Aorta (tissue), 5 donors: ENCODE data around the gene PCDH9. TPM values are rescaled to one million over a fixed set of nuclear protein-coding genes. Genes with fewer than 3 reads are reported as not detected.

Experiments used
- ATAC-seq: fragments of 200-7000 bp; cut with Tn5 transposase; one replicate; pipeline ENCODE4 v1.9.1; 2022; ENCODE audit warnings: moderate library complexity; ENCODE audit not compliant: low FRiP score
- DNase-seq, 2 donors: peaks; one replicate each; pipeline ENCODE4 v3.0.0-alpha.2; 2020
- H3K27ac ChIP-seq, 2 donors: one replicate each; pipeline ENCODE4 v1.5.1; 2013; ENCODE audit warnings: low read length in 2 of 2, mild to moderate bottlenecking in 2 of 2, moderate library complexity in 2 of 2, control low read depth in 1 of 2, inconsistent platforms in 1 of 2, low read depth in 1 of 2
- H3K27me3 ChIP-seq, 2 donors: one replicate each; pipeline ENCODE4 v1.6.1; 2013; ENCODE audit warnings: control low read depth in 1 of 2, low read length in 1 of 2, mild to moderate bottlenecking in 1 of 2, moderate library complexity in 1 of 2; ENCODE audit not compliant: insufficient read depth in 2 of 2, control insufficient read depth in 1 of 2
- H3K36me3 ChIP-seq, 2 donors: one replicate each; pipeline ENCODE4 v1.6.1; 2013; ENCODE audit warnings: control low read depth in 1 of 2, low read length in 1 of 2, mild to moderate bottlenecking in 1 of 2; ENCODE audit not compliant: insufficient read depth in 2 of 2, control insufficient read depth in 1 of 2
- H3K4me1 ChIP-seq, 2 donors: one replicate each; pipeline ENCODE4 v1.6.1; 2013; ENCODE audit warnings: low read length in 2 of 2, control low read depth in 1 of 2, mild to moderate bottlenecking in 1 of 2, moderate library complexity in 1 of 2; ENCODE audit not compliant: insufficient read depth in 2 of 2, control insufficient read depth in 1 of 2
- H3K4me3 ChIP-seq, 2 donors: one replicate each; pipeline ENCODE4 v1.5.1; 2013; ENCODE audit warnings: low read length in 2 of 2, control low read depth in 1 of 2, mild to moderate bottlenecking in 1 of 2
- H3K9me3 ChIP-seq: one replicate; pipeline ENCODE4 v1.6.1; 2013; ENCODE audit warnings: mild to moderate bottlenecking, low read length; ENCODE audit not compliant: control insufficient read depth
- WGBS, 2 donors: extraction: QIAGEN DNeasy Blood & Tissue Kit; methylation state at CpG; one replicate each; pipeline ENCODE4 v1.1.7; 2013; 5-methylcytosine and 5-hydroxymethylcytosine counted together
- intact Hi-C, 2 donors: fragments of 100-400 bp; cut with DNase I; formaldehyde crosslinking; loops; one replicate each; pipeline versions ENCODE4 v1.14.2 to v1.15.0; 2022
- polyA plus RNA-seq, 2 donors: library from polyadenylated mRNA; stranded (reverse); fragments of 200-250 nt; gene quantifications; one replicate each; pipeline ENCODE4 v1.2.3, GENCODE V29; 2013
- total RNA-seq, 2 donors: library from RNA; stranded (reverse); fragmentation: NEBNext Ultra II Directional; extraction: Animal tissue kit (Norgen Biotek cat#: 25700); gene quantifications; one replicate each; pipeline ENCODE4 v1.2.1, GENCODE V29; 2021
- donor health status: healthy with polysubstance abuse.
- donor health status: Bipolar disorder and iron deficiency.
- donor health status: DM: no; HTN: no; CAD: no.
- donor health status: DM: no; HTN: no; CAD: no.
- donor health status: DM: yes; HTN: yes; CAD: no.

Gene PCDH9
- total and polyA plus RNA-seq, 4 donors, result 0.38 to 6.3 (median 4.2) TPM

DNA sequence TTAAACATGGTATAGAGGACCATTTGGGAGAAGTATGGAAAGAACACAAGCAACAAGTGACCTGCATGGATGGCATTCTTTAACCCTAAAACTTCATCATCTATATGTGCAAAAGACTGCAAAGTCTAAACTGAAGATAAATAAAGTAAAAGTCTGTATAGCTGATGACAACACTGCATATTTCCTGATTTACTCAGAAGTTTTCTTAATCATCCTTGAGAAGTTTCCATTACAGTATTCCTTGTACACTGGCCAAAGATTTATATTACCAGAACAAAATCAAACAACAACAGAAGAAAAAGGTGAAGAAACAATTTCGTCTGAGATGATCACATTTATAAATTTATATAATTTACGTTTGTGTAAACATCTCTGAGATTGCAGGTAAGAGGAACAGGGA lies 805.7 kb downstream of the PCDH9 start:
- WGBS, 2 donors, result 57 to 60% methylated on average over 2 of the region's 2 CpGs
- H3K4me3 ChIP-seq, result no peak overlapping the region
- DNase-seq, result no peak
- H3K27me3 ChIP-seq, result no peaks in the 10 kb centered on the region
- no peak overlapping the region for H3K27ac ChIP-seq
- no peaks in the 10 kb centered on the region for H3K9me3 ChIP-seq
- no peaks in the 10 kb centered on the region for H3K4me1 ChIP-seq
- intact Hi-C loops, result no loop called here
- no peak for ATAC-seq
- H3K36me3 ChIP-seq, result no peaks in the 10 kb centered on the region

DNA sequence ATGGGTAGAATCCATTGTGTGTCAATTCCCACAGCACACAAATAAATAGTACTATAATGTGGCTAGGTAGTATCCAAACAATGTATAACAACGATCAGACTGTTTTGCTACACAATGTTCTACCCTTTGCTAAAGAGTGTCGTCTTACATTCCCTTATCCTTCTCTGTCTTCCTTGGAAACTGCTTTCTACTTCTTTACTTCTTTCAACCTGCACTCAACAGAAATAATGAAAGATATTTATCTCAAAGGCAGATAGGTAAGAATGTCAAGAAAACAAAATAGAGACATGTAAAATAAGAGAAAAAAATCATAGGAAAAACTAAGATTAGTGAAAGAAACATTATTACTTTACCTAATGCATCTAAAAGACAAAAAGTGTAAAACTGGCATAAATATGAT lies 814.7 kb downstream of the PCDH9 start:
- 33 to 48% methylated on average over 2 of the region's 2 CpGs for WGBS, 2 donors
- no peak for ATAC-seq
- Histone ChIP-seq H3K27me3 (no peaks in the 10 kb centered on the region), H3K9me3 (no peaks in the 10 kb centered on the region), H3K4me3 (no peak overlapping the region), H3K4me1 (no peaks in the 10 kb centered on the region), H3K27ac (no peak overlapping the region), H3K36me3 (no peaks in the 10 kb centered on the region)
- intact Hi-C loops, result no loop called here
- DNase-seq, result no peak

DNA sequence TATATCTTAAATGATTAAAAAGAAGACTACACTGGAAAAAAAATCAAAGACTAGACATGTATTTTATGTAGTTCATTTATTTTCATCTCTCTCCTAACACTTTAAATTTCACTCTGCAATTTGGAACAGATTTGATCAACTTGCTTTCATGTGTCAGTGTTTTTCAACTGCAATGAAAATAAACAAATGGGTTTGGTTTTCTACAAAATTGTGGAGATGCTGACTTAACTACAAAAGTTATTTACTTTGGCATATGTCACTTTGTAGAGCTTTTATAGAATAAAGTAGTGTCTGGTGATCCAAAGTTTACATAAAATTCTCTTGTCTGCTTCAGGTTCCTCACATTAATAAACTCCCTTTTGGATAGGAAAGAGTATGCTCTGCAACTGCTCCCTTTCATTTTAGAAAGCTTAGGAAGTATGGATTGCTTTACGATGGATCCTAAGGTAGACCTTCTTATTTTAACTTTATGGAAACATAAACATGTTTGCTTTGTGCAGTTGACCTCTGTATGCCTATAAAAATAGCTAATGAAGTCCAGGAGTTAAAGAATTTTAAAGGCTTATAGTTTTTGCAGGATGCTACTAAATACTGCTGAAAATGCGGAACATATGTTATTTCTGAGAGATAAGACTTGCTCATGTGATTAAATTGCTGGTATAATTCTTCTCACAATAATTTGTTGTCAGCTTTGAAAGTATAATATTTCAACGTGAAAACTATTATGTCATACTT lies 815.9 kb downstream of the PCDH9 start:
- H3K4me1 ChIP-seq, result no peaks in the 10 kb centered on the region
- DNase-seq (no peak), ATAC-seq (no peak)
- no peaks in the 10 kb centered on the region for H3K27me3 ChIP-seq
- H3K9me3 ChIP-seq, result no peaks in the 10 kb centered on the region
- H3K4me3 ChIP-seq, result no peak overlapping the region
- H3K36me3 ChIP-seq, result no peaks in the 10 kb centered on the region
- intact Hi-C loops, result no loop called here
- 20 to 35% methylated on average over 3 of the region's 3 CpGs for WGBS, 2 donors
- H3K27ac ChIP-seq, result no peak overlapping the region

DNA sequence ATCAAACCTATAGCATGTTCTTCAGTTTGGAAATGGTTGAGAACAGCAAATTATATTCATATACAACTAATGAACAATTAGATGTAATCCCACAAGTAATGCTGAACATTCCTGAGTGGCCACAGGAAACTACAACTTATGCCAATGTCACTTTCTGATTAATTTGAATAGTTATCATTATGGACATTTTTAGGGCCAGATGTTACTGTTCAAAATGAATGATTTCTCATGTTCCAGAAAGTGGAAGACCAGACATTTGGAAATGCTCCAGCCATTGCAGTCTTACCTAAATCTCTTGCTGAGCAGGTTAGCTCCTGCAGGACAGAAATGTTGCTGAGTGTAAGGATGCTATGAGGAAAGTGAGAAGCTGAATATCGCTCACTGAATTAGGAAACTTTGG lies 819.8 kb downstream of the PCDH9 start:
- no peaks in the 10 kb centered on the region for H3K36me3 ChIP-seq
- DNase-seq (no peak), ATAC-seq (no peak)
- no peaks in the 10 kb centered on the region for H3K27me3 ChIP-seq
- WGBS, 2 donors, result 91 to 95% methylated on average over 1 of the region's 1 CpG
- H3K9me3 ChIP-seq, result no peaks in the 10 kb centered on the region
- intact Hi-C loops, result no loop called here
- no peak overlapping the region for H3K27ac ChIP-seq
- no peaks in the 10 kb centered on the region for H3K4me1 ChIP-seq
- no peak overlapping the region for H3K4me3 ChIP-seq

DNA sequence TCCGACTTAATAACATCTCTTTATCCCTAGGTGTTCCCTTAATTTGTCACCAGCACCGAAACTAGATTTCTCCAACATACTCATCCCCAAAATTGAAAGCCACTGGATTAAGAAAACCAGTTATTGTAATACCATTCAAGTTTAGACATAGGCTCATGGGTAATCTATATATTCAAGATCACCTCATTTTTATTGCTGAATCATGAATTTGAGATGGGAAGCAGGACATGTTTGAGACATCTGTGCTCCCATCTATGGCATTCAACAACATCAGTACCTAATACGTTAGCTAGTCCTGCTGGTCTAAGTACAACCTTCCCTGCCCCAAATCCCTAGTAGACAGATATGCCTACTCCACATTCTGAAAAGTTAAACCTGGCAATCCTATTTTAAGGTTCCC lies 820.6 kb downstream of the PCDH9 start:
- Histone ChIP-seq H3K27ac (no peak overlapping the region), H3K36me3 (no peaks in the 10 kb centered on the region), H3K9me3 (no peaks in the 10 kb centered on the region), H3K4me1 (no peaks in the 10 kb centered on the region), H3K4me3 (no peak overlapping the region), H3K27me3 (no peaks in the 10 kb centered on the region)
- intact Hi-C loops, result no loop called here
- DNase-seq (no peak), ATAC-seq (no peak)
- WGBS, 2 donors, result 92 to 95% methylated on average over 3 of the region's 3 CpGs

DNA sequence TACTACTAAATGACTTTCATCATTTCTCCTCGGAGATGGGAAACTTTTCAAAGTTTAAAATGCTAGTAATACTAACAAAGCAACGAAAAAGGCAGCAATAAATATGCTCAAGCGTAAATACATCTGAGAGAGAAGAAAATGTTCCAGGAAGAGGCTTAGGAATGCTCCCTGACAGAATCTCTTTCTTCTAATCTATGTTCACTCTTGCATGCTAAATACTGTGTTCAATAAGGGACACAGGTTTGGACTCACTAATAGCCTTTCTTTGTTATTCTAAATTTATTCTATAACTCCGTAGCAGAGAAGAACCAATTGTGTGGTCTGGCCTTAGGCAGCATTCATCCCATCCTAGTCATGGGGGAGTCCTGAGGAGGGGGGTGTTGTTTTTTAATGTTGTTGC lies 823.0 kb downstream of the PCDH9 start:
- Histone ChIP-seq H3K9me3 (no peaks in the 10 kb centered on the region), H3K27me3 (no peaks in the 10 kb centered on the region), H3K4me1 (no peaks in the 10 kb centered on the region), H3K27ac (no peak overlapping the region), H3K36me3 (no peaks in the 10 kb centered on the region), H3K4me3 (no peak overlapping the region)
- ATAC-seq, result no peak
- DNase-seq, result no peak
- 53 to 68% methylated on average over 4 of the region's 4 CpGs for whole genome bisulfite sequencing, 2 donors
- intact Hi-C loops, result no loop called here

DNA sequence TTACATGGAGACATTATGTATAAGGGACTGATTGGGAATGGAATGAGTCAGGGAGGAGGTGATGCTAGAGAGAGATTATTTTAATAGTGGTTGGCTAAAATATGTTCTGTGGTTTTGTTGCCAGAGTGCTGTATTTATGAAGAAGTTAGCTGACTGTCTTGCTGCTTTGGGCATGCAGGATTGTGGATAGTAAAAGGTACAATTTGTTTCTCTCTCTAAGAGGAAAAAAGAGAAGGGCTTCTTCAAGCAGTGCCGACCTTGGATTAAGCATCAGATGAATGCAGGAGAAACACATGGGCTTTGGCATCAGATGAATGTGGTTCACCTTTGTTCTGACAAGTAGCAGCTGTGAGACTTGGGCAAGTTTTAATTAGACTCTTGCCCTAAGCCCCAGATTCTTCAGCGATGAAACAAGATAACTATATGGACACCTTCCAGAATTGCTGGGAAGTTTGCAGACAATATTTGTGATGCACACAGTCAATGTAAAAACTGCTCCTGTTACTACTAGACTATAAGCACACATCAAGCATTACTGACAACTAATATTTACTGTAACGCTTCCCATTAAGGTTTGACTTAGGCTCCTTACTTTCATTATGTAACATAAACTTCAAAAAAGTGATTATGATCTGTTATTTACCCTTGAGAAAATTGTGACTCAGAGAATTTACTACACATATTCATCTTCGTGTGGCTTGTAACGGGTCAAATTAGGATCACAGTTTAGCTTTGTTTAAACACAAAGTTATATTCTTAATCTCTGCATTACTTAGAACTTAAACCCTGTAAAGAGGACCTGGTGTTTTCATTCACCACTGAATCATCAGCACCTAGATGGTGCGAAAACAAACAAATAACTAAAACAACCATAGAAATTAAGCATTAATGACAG lies 824.0 kb downstream of the PCDH9 start:
- no peak overlapping the region for H3K27ac ChIP-seq
- H3K9me3 ChIP-seq, result no peaks in the 10 kb centered on the region
- WGBS, 2 donors, result 77 to 79% methylated on average over 6 of the region's 6 CpGs
- no peaks in the 10 kb centered on the region for H3K36me3 ChIP-seq
- ATAC-seq (no peak), DNase-seq (no peak)
- no peaks in the 10 kb centered on the region for H3K27me3 ChIP-seq
- no peaks in the 10 kb centered on the region for H3K4me1 ChIP-seq
- intact Hi-C loops, result no loop called here
- H3K4me3 ChIP-seq, result no peak overlapping the region

DNA sequence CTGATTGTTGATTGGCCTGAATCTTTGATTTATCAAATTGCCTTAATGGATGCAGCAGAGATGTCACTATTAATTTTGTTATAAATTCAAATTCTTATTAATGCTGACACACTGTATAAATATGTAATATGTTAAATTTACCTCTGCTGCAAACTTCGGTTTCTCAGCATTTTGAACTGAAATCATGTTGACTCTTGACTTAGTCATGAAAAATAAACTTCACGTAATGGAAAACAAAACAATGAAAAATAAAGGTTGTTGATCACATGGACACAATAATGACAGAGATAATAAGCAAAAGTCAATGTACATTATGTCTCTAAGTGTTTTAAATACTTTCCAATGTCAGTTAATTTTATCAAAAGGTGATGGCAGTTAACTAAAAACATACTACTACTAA lies 827.6 kb downstream of the PCDH9 start:
- ATAC-seq, result no peak
- no peak overlapping the region for H3K4me3 ChIP-seq
- no peak overlapping the region for H3K27ac ChIP-seq
- WGBS, 2 donors, result 71 to 79% methylated on average over 2 of the region's 2 CpGs
- H3K27me3 ChIP-seq, result no peaks in the 10 kb centered on the region
- no peaks in the 10 kb centered on the region for H3K9me3 ChIP-seq
- no peak for DNase-seq
- intact Hi-C loops, result no loop called here
- no peaks in the 10 kb centered on the region for H3K4me1 ChIP-seq
- no peaks in the 10 kb centered on the region for H3K36me3 ChIP-seq

DNA sequence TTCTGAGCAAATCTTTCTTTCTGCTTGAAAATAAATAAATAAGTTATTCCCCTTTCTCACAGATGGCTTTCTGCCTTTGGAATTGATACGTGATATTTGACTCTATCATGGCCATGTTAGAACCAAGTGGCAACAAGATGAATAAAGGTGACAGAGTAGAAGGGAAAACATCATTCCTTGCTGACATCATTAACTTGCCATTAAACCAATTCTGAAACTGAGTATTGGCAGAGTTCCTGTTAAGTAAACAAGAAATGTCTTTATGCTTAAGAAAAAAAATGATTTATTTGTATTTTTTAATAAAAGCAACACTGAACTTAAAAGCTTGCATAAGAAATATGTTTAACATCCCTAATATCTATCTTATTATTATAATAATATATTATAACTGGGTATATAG lies 828.1 kb downstream of the PCDH9 start:
- no peaks in the 10 kb centered on the region for H3K4me1 ChIP-seq
- no peaks in the 10 kb centered on the region for H3K9me3 ChIP-seq
- no peaks in the 10 kb centered on the region for H3K27me3 ChIP-seq
- no peak for ATAC-seq
- WGBS, 2 donors, result 66 to 83% methylated on average over 1 of the region's 1 CpG
- intact Hi-C loops, result no loop called here
- no peak overlapping the region for H3K27ac ChIP-seq
- H3K36me3 ChIP-seq, result no peaks in the 10 kb centered on the region
- no peak overlapping the region for H3K4me3 ChIP-seq
- no peak for DNase-seq
